PC-3 (cell line): ENCODE measurements around the gene CAB39L.

ENCODE experiments used
- CTCF ChIP-seq: fragments of 300-600 bp; sonication (generic); conservative IDR thresholded peaks from 2 replicates; pipeline ENCODE4 v1.5.1; 2017; ENCODE audit warnings: antibody characterized with exemption, low read depth, mild to moderate bottlenecking, low read length
- EZH2 ChIP-seq: fragments of 300-600 bp; sonication (generic); IDR thresholded peaks from one replicate; pipeline ENCODE4 v1.6.1; 2017; ENCODE audit warnings: antibody characterized with exemption, mild to moderate bottlenecking, low read length; ENCODE audit not compliant: unreplicated experiment
- EZH2phosphoT487 ChIP-seq: fragments of 300-600 bp; sonication (generic); IDR thresholded peaks from 2 replicates; pipeline ENCODE4 v1.6.1; 2018; ENCODE audit warnings: mild to moderate bottlenecking, antibody characterized with exemption, low read length, borderline replicate concordance

- TF ChIP-seq CTCF, result no peak
- no peak for TF ChIP-seq EZH2
- TF ChIP-seq EZH2phosphoT487, result no peak
Measured at GRCh38 chr13:49356223-49356622, 87.6 kb downstream of the CAB39L start.
